Measurements from ENCODE around the gene NQO2.

DNA sequence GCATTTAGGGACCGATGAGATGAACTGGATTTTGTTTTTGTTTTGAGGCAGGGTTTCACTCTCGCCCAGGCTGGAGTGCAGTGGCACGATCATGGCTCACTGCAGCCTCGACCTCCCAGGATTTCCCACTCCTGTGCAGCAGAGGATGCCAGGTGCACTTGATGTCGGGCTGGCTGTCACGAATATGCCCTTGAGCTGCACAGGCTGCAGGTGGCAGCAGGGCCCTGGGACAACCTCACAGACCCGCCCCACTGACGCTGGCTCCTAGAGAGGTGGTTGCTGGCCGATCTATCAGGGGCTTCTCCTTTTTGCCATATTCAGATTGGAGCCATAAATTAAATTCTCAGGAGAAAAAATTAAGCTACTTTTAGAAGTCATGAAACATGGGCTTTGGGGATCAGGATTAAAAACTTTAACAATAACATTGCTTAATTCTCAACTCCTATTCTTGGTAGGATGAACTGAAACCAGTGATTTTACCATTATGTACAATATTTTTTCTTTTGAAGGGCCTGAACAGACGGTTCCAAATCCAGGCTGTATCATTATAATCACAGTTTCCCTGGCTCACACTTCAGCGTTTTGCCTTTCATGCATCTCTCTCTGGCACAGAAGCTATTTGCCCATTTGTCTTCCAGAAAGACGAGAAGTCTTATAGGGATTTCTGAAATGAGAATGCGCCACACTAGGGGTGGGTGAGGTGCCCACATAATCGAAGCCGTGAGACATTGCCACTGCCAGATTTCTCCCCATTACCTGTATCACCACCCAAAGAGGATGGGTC is 32.4 kb downstream of the NQO2 start:
- TF ChIP-seq, protein P1, sequence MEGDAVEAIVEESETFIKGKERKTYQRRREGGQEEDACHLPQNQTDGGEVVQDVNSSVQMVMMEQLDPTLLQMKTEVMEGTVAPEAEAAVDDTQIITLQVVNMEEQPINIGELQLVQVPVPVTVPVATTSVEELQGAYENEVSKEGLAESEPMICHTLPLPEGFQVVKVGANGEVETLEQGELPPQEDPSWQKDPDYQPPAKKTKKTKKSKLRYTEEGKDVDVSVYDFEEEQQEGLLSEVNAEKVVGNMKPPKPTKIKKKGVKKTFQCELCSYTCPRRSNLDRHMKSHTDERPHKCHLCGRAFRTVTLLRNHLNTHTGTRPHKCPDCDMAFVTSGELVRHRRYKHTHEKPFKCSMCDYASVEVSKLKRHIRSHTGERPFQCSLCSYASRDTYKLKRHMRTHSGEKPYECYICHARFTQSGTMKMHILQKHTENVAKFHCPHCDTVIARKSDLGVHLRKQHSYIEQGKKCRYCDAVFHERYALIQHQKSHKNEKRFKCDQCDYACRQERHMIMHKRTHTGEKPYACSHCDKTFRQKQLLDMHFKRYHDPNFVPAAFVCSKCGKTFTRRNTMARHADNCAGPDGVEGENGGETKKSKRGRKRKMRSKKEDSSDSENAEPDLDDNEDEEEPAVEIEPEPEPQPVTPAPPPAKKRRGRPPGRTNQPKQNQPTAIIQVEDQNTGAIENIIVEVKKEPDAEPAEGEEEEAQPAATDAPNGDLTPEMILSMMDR (IDR thresholded peaks at IDR 0.05; ENCODE audit: poor library complexity): no peak
- TF ChIP-seq EZH2 (IDR thresholded peaks at IDR 0.05; ENCODE audit: borderline replicate concordance): no peak

All from hepatocyte (in vitro differentiated cells).